Sigmoid colon (tissue), 4 donors: ENCODE data around the gene PPFIBP1.

Experiments
- CTCF ChIP-seq, 4 experiments: fragments of 450-650 bp in 3 of 4; fragments of 200-600 bp in 1 of 4; IDR thresholded peaks; one replicate each; pipeline ENCODE4 v1.5.1; 2016 to 2019; ENCODE audit warnings: antibody characterized with exemption in 4 of 4, mild to moderate bottlenecking in 3 of 4, moderate library complexity in 2 of 4
- EP300 ChIP-seq, 4 donors: sonication (generic); formaldehyde crosslinking; IDR thresholded peaks; one replicate each; pipeline ENCODE4 v1.6.1; 2017; ENCODE audit warnings: antibody characterized with exemption in 4 of 4
- POLR2A ChIP-seq, 2 donors: fragments of 450-650 bp; IDR thresholded peaks; one replicate each; pipeline ENCODE4 v1.6.1; 2016; ENCODE audit warnings: antibody characterized with exemption in 2 of 2, mild to moderate bottlenecking in 2 of 2, moderate library complexity in 2 of 2
- POLR2AphosphoS5 ChIP-seq, 4 donors: sonication (generic); formaldehyde crosslinking; IDR thresholded peaks; one replicate each; pipeline ENCODE4 v1.6.1; 2017; ENCODE audit warnings: antibody characterized with exemption in 4 of 4

- TF ChIP-seq POLR2A (IDR thresholded peaks at IDR 0.05) (no peak), CTCF (IDR thresholded peaks at IDR 0.05) (peak; percentile 53 to 75 (median 71)), POLR2AphosphoS5 (IDR thresholded peaks at IDR 0.05) (peak in 1 of 4 donors; percentile 10), EP300 (IDR thresholded peaks at IDR 0.05) (no peak)
Observed at GRCh38 chr12:27733052-27733656, 209.1 kb downstream of the PPFIBP1 start.
